Retina (tissue), 1 donor: ENCODE results near the gene GPBP1.
"Not testable (repeated sequence)": the region's sequence is repeated elsewhere in the genome, so short reads cannot be mapped to it uniquely, and the experiment has no call there.

ENCODE experiments used
- DNase-seq: peaks from one replicate; pipeline ENCODE4 v3.0.0-alpha.2; 2016

GPBP1 gene, protein sequence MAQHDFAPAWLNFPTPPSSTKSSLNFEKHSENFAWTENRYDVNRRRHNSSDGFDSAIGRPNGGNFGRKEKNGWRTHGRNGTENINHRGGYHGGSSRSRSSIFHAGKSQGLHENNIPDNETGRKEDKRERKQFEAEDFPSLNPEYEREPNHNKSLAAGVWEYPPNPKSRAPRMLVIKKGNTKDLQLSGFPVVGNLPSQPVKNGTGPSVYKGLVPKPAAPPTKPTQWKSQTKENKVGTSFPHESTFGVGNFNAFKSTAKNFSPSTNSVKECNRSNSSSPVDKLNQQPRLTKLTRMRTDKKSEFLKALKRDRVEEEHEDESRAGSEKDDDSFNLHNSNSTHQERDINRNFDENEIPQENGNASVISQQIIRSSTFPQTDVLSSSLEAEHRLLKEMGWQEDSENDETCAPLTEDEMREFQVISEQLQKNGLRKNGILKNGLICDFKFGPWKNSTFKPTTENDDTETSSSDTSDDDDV

DNA sequence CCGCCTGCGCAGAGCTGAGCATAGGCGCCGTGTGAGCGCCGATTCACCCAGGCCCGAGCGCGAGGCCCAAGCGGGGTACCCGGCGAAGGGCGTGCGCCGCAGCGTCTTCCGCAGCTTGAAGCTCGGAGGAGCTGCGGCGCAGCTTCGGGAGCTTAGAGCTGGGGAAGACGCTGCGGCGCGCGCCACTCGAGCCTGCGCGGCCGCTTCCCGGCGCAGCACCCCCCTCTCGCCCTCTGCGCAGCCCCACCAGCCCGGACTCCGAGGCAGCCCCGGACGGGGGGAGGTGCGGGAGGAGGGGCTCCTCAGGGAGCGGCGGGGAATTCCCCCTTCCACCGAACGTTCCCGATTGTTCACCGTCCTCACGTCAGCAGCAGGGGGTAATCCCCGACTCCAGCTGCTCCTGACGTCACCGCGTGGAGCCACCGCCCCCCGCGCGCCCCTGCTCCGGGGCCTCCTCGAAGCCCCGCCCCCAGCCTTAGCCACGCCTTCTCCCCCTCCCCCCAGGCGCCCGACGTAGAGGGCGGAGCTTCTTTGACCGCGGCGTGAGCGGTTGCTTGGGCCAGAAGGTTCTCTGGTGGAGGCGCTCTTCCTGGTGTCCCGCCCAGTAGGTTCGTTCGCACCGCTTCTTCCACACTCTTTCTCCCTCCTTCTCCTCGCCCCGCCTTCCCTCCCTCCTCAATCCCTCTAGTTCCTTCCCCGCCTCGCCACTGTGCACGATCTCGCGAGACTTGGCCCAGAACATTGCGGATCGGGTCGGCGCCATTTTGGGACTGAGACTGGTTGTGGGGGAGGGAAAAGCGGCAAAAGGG, at the start of gene GPBP1:
Gene GPBP1 (plus strand): TSS at position 741 of the 809 bp plus-strand sequence. CDS start 40,072 bp downstream, outside the sequence.
- peak; percentile 97 for DNase-seq

DNA sequence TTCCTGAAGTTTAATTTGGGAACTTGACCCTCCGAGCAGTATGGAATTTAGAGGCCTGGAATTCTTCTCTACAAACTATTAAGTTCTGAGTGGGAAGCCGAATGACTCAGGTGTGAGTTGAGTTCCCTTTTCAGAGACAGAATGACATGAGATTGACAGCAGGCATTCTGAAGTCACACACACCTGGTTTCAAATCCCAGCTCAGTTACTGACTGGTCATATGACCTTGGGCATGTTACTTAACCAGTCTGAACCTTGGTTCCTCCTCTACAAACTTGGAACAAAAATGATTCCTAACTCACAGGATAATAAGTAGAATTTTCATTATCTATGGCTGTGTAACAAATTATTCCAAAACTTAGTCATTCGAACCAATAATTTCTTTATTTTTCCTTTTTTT, 45.5 kb upstream of the GPBP1 start:
- DNase-seq = no peak

DNA sequence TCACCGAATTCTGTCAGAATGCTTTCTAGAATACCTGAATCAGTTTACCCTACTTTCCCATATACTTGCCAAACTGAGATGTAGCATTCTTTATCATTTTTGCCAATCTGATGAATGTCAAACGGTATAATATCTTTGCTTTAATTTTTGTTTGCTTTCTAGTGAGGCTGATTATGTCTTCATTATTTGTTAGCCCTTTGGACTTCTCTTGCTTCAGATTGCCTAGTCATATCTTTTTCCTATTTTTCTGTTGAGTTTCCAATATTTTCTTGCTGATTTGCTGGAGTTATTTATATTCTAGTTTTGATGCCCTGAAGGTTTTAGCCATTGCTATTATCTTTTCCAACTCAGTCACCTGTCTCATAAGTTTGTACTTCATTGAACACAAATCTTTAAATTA, 40.3 kb upstream of the GPBP1 start:
- no peak for DNase-seq

DNA sequence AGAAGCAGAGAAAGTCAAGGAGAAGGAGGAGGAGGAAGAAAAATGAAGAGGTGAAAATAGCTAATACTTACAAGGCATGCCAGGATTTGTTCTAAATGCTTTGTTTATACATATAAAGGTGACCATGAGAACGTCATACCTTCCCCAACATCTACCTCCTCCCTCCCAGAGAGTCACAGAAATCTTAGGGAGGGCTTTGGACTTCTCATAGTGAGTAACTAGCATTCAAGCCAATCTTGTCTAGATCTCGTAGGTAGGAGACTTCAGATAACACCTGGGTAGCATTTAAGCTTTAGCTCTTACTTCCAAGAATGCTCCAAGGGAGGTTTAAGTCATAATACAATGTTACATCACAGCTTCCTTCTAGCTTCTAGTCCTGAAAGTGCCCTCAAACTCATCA, 36.5 kb upstream of the GPBP1 start:
- DNase-seq = no peak

DNA sequence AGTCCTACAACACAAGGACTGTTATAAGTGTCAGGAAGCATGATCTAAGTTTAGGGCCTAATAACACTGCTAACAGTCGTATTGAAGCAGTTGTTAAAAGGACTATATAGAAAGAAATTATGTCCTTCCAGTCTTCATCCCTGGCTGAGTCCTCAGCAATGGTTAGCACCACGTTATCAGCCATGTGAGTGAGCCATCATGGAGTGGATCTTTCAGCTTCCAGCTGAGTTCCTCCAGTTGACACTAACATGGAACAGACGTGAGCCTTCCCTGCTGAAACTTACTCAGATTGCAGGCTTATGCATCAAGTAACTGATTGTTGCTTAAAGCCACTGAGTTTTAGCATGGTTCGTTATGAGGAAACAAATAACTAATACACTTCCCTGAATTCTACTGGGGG, 21.5 kb upstream of the GPBP1 start:
- DNase-seq = no peak

DNA sequence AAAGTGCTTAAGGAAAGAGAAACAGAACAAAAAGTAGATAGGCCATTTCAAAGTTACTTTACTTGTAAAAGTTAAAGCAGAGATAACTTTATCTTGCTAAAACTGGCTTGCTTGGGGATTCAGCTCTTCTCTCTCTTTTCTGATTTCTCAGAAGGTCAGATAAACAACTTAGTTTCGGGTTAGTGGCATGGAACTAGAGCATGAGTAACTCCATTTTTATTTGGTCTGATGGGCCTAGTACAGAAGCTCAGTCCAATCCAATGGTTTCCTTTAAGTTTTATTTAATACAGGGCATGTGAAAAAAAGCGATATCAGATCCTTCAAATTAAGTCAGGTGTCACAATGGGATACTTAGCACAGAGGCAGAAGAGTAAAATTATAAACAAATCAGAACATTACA, 18.8 kb upstream of the GPBP1 start:
- no peak for DNase-seq

DNA sequence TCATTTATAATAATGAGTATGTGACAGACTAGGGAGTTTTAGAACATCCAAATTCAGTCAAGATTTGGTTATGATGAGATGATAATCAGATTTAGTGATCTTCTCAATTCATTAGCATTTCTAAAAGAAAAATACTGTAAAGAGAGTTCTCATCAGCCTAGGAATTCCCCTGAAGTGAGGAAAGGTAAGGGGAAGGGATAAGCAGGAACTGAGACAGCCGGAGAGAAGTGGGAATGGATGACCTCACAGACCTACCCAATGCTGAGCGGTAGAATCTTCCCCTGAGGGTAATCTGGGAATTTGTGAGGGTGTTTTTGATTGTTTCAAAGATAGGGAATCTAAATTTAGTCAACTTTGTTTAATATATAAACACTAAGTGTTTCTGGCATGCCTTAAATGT, 16.7 kb upstream of the GPBP1 start:
- DNase-seq = no peak

DNA sequence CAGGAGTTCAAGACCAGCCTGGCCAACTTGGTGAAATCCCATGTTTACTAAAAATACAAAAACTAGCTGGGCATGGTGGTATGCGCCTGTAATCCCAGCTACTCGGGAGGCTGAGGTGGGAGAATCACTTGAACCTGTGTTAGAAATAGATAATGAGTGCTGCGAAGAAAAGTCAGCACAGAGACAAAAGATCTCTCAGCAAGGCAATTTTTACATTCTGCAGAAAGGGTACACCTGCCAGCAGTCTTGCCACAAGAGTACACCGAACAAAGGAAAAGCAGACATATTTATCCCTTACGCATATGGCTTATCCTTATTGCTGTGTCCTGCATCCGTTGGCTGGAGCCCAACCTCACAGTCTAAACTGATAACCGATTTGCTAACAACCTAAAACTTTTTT, 16.2 kb upstream of the GPBP1 start:
- DNase-seq = no peak

DNA sequence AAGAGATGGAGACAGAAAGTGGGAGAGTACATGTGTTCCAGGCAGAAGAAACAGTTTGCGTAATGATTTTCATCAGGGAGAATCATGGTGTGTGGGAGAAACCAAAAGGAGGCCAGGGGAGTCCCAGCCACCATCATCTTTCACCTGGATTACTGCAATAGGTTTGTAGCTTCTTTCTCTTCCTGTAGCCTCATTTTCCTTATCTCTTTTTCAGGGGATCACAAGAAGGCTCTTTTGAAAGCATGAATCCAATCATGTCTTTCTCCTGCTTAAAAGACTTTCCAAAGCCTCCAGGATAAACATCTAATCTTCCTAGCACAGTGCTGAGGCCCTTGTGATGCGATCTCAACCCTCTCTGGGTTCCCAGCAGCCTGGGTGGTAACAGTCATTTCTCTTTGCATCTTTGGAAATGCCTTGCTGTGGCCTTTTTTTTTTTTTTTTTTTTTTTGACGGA, 10.3 kb upstream of the GPBP1 start:
- no peak for DNase-seq

DNA sequence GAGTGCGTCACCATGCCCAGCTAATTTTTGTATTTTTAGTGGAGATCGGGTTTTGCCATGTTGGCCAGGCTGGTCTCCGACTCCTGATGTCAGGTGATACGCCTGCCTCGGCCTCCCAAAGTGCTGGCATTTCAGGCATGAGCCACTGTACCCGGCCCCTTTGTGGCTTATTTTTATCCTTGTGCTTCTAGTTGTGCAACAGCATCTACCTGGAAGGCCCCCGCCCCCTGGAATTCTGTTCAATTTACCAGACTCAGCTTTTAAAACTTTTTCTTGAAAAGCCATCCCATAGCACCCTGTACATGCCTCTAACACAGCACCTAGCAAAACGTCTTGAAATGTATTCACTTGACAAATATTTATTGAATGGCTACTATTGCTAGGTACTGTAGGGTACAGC, 9.7 kb upstream of the GPBP1 start:
- no peak for DNase-seq

DNA sequence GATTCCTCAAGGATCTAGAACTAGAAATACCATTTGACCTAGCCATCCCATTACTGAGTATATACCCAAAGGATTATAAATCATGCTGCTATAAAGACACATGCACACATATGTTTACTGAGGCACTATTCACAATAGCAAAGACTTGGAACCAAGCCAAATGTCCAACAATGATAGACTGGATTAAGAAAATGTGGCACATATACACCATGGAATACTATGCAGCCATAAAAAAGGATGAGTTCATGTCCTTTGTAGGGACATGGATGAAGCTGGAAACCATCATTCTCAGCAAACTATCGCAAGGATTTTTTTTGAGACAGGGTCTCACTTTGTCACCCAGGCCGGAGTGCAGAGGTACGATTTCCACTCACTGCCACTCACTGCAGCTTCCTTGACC, 8.7 kb upstream of the GPBP1 start:
- not testable (repeated sequence) for DNase-seq

DNA sequence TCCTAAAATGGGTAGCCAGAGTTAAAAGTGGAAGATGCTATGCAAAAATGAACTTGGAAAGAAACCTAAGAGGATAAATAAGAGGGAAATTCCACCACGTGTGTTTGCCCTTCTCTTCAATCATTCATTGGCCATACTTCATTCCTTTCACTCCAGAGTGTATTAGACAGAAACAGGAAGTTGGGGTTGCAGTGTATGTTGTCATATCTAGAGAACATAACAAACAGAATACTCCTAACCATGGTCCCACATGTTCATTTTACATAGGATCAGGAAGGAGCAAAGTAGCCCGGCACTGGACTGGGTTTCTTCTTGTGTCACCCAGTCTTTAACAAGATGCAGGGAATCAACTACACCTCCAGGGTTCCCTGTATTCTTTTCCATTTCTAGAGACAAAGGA, 7.6 kb upstream of the GPBP1 start:
- no peak for DNase-seq

DNA sequence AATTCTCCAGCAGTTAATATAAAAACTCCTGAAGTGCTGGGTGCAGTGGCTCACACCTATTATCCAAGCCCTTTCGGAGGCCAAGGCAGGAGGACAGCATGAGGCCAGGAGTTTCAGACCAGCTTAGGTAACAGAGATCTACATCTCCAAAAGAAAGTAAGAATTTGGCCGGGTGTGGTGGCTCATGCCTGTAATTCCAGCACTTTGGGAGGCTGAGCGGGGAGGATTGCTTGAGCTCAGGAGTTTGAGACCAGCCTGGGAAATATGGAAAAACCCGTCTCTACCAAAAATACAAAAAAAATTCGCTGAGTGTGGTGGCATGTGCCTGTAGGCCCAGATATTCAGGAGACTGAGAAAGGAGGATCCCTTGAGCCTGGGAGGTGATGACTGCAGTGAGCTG, 6.7 kb upstream of the GPBP1 start:
- DNase-seq = no peak

DNA sequence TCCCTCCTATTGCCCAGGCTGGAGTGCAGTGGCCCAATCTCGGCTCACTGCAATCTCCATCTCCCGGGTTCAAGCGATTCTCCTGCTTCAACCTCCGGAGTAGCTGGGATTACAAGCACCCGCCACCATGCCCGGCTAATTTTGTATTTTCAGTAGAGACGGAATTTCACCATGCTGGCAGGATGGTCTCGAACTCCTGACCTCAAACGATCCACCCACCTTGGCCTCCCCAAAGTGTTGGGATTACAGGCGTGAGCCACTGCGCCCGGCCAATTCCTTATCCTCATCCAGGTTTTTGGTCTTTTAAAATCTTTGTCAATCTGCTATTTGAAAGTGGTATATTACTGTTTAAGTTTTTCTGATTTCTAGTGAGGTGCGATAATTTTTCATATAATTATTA, 3.7 kb upstream of the GPBP1 start:
- not testable (repeated sequence) for DNase-seq

DNA sequence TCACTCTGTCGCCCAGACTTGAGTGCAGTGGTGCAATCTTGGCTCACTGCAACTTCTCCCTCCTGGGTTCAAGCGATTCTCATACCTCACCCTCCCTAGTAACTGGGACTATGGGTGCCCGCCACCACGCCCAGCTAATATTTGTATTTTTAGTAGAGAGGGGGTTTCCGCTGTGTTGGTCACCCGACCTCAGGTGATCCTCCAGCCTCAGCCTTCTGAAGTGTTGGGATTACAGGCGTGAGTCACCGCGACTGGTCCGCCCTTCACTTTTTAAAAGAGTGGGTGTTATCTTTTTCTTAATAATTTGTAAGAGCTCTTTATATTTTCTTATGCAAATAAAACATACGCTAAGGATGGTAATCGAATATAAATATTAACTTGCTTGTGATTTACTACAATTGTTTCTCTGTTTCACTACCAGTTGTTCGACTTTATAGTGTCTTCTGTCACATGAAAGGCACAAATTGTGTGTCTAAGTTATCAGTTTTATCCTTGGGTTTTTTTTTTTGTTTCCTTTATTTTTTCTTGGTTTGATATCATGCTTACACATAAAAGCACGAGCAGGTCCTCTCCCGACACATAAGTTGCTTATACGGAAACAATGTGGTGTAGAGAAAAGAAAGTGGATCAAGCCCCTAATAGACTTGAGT, 1.9 kb upstream of the GPBP1 start:
- peak; percentile 3 for DNase-seq

DNA sequence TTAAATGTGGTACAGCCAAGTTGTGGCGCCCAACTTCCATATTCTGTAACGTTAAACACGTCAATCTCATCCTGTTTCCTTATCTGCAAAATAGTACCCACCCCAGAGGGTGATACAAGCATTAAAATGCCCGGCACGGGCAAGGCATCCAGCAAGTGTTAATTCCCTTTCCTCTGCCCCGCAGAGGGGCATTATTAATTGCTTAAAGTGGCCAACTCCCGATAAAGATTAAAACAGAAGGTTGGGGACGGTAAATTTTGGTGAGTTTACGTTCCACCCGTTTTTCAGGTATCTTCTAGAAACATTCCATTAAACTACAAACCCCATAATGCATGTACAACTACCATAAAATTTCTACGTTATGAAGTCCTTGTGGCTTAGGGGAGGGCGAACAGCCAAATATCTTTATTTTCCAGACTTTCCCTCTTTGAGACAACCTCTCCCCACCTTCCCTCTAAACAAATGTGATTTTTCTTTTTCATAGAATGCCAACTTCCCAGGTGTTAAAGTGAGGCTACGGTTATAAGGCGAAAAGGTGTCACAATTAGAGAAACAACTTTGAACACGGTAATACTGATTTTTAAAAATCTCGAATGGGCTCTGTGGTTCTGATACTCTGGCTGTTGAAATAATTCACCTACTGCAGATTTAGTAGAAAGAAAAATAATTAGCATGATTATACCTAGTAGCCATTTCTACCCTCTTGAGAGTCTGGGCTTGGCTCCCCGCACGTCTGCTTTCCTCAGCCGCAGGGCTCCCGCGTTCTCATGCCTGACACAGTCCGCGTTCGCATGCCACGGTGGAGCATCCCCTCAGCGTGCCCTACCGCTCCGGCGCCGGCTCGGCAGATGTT, 1.2 kb upstream of the GPBP1 start:
- no peak for DNase-seq

DNA sequence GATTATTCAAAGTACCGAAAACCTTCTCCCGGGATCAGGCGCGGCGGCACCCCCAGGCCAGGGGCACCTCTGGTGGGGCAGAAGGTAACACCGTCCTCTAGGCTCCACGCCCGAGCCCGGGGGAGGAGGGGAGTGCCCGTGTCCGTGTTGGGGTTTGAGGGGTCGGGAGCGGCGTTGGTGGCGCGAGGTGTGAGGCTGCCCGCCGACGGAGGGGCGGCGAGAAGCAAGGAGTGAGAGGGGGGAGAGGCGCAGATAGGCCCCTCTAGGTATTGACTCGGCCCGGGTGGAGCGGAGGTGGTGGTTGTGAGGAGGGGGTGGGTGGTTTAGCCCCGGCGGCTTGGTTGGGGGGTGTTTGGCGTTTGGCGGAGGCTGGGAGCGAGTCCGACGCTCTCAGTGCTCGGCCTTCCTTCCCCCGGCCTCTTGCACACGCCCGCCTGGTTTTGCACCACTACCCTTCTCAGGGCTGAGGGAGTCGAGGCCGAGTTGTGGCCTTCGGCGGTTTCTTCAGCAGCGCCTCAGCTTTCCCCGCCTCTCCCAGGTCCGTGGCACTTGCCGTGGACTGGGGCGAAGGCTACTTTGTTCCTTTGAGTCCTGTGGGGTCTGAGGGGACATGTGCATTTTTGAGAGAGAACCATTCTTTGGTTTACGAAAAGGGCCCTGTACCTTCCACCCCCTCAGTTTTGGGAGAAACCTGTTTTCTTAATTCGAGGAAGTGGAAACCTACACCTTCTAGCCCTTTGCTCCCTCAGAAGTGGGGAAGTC, 450 bp downstream of the GPBP1 start:
- DNase-seq = no peak

DNA sequence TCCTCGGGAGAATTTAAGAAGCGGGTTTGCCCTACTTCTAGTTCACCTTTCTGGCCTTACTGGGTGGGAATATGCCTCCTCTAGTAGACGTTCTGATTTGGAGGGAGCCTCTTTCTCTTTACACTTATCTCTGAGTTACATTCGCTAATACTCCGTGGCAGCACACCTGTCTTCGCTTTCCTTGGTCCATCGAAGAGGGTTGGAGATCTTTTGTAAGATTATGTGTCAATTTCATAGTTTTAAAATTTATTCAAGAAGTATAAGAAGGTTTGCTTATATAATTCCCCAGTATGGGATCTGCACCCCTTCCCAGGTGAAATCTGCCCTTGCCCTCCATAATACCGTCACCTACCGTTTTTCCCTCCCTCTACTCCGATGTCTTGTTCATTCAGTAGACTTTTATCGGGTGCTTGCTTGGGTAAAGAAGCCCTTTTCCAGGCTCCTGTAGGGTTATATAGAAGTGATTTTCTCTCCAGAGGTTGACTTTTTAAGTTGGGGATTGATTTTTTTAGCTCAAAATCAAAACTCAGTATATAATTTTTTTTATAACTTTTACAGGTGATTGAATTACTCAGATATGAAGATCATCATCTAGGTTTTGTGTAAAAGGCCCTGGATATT, 1.1 kb downstream of the GPBP1 start:
- DNase-seq = no peak

DNA sequence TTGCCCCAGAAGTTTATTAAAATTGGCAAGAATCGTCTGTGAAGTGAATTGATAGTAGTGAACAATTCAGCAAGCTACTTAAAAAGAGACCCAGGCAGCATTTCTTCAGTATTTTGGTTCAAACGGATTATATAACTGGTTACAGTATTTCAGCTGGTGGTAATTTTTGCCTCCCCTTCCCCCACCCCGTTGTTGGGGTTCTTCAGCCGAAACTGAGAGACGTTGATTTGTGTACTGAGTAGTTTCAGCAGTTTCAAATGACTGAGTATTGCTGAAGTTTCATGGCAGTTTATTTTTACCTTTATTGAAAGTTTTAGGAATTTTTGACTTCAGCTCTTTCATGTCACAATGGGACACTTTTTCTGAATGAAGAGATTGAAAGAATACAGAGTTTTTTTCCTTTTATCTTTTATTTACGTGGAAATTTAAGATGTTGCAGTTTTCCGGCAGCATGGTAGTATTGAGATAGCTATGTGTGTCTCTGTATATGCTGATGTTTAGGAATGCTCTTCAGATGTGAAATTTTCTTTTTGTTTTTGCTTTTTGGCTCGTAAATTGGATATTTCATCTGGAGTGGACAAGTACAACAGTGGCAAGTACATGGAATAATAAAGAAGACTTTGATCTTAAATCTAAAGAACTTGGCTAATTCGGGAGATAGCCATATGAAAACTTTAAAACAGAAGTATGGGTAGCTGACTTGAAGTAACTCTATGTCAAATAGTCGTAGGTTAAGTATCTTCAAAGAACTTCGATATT, 1.9 kb downstream of the GPBP1 start:
- peak; percentile 11 for DNase-seq

DNA sequence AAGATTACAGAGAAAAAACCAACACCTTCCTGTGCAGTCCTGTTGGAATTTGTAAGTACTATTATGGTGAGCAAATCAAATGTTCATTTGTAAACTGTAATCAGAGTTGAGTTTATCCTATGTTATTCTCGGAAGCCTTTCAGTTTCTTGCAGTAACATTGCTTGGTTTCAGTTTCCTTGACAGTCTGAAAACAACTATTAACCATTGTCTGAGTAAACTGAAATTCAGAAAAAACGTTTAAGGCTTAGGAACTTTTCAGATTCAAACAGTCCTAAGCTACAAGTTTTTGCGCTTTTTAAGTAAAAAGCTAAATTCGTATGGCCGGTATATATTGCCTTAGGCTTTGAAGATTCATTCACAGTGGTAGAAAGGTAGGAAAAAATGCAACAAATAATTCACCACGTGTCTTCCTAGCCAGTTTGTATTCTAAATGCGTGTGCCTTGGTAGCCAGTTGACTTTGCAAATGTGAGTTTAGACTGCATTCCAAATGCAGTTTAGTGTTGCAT, 2.5 kb downstream of the GPBP1 start:
- no peak for DNase-seq
